ENCODE results near the gene HAND2. TPM values are rescaled to one million over a fixed set of nuclear protein-coding genes. Genes with fewer than 3 reads are reported as not detected.

The HAND2 gene
- total RNA-seq, 1 donor from 2014 or later = not detected

DNA sequence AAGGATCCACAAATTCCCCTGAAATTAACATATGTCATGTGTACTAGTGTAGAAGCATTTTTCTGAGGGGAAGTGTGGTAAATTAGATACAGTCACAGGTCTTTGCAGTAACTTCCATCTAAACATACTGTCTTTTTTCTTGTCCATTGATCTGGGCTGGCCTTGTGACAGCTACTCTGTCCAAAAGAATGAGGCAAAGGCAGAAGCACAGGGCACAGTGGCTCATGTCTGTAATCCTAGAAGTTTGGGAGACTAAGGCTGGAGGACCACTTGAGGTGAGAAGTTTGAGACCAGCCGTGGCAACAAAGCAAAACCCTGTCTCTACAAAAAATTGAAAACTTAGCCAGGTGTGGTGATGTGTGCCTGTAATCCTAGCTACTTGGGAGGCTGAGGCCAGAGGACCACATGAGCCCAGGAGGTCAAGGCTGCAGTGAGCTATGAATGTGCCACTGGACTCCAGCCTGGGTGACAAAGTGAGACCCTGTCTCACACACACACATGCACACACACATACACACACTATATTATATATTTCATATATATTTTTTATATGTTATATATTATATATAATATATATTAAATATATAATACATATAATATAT is 47.6 kb downstream of the HAND2 start:
- DNase-seq (ENCODE audit: low read depth) = no peak
- H3K4me3 ChIP-seq (ENCODE audit: low read depth, low read length) = no peak overlapping the region
- TF ChIP-seq, protein P1, sequence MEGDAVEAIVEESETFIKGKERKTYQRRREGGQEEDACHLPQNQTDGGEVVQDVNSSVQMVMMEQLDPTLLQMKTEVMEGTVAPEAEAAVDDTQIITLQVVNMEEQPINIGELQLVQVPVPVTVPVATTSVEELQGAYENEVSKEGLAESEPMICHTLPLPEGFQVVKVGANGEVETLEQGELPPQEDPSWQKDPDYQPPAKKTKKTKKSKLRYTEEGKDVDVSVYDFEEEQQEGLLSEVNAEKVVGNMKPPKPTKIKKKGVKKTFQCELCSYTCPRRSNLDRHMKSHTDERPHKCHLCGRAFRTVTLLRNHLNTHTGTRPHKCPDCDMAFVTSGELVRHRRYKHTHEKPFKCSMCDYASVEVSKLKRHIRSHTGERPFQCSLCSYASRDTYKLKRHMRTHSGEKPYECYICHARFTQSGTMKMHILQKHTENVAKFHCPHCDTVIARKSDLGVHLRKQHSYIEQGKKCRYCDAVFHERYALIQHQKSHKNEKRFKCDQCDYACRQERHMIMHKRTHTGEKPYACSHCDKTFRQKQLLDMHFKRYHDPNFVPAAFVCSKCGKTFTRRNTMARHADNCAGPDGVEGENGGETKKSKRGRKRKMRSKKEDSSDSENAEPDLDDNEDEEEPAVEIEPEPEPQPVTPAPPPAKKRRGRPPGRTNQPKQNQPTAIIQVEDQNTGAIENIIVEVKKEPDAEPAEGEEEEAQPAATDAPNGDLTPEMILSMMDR (conservative IDR thresholded peaks at IDR 0.05; ENCODE audit: low read depth, low read length) = no peak

DNA sequence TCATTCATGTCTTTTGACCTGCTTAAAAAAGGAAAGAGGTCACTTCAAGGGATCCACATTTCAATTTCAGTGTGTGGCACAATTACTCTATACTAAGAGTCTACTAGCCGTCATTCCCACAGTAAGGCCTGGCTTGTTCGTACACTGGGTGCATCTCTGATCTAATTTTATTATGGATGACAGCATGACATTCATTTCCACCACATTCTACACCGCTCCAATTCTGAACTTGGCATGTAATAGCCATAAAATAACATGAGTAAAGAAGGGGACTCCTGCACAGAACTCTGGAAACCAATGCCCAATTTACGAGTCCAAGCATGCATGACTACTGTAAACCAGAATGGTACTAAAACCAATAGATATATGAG is 51.1 kb downstream of the HAND2 start:
- H3K4me3 ChIP-seq (ENCODE audit: low read depth, low read length) = no peak overlapping the region
- TF ChIP-seq, protein P1 (conservative IDR thresholded peaks at IDR 0.05; ENCODE audit: low read depth, low read length) = no peak
- no peak for DNase-seq (ENCODE audit: low read depth)

GRCh38 chr4:173478201-173478912 is 51.7 kb downstream of the HAND2 start:
- DNase-seq (ENCODE audit: low read depth) = no peak
- no peak overlapping the region for H3K4me3 ChIP-seq (ENCODE audit: low read depth, low read length)
- TF ChIP-seq, protein P1 (conservative IDR thresholded peaks at IDR 0.05; ENCODE audit: low read depth, low read length) = no peak

- DNase-seq (ENCODE audit: low read depth) = no peak
- TF ChIP-seq, protein P1 (conservative IDR thresholded peaks at IDR 0.05; ENCODE audit: low read depth, low read length) = no peak
- H3K4me3 ChIP-seq (ENCODE audit: low read depth, low read length) = no peak overlapping the region
These were observed 53.0 kb downstream of the HAND2 start for GRCh38 chr4:173477016-173477415.

Other genes with a start within 250 kb of the HAND2 start
- gene HMGB2, start 195.9 kb downstream of the HAND2 start, total RNA-seq = 222 and 277 TPM in 2 replicates
- 32.6 and 34.0 TPM in 2 replicates for gene SAP30, start 159.3 kb downstream of the HAND2 start, total RNA-seq
- gene SCRG1, start 131.1 kb downstream of the HAND2 start, total RNA-seq = not detected in 2 replicates

All from epithelial cell of proximal tubule (primary cell).